IgD-negative memory B cell (primary cell): ENCODE measurements around the gene BACE1. TPM values are rescaled to one million over a fixed set of nuclear protein-coding genes. Genes with fewer than 3 reads are reported as not detected.
"Not testable (repeated sequence)": the region's sequence is repeated elsewhere in the genome, so short reads cannot be mapped to it uniquely, and the experiment has no call there.

Source experiments
- H3K27ac Mint-ChIP-seq, 3 donors: one replicate each; pipeline ENCODE4 v1.8.0; 2020 to 2022; ENCODE audit warnings: mild to moderate bottlenecking in 3 of 3, mixed read lengths in 3 of 3, moderate library complexity in 1 of 3
- H3K27me3 Mint-ChIP-seq: one replicate; pipeline ENCODE4 v1.8.0; 2021; ENCODE audit warnings: mixed read lengths
- H3K36me3 Mint-ChIP-seq: one replicate; pipeline ENCODE4 v1.8.0; 2020; ENCODE audit warnings: mild to moderate bottlenecking, mixed read lengths
- H3K4me1 Mint-ChIP-seq, 3 donors: one replicate each; pipeline ENCODE4 v1.8.0; 2020 to 2022; ENCODE audit warnings: mixed read lengths in 3 of 3, mild to moderate bottlenecking in 1 of 3
- H3K4me3 Mint-ChIP-seq, 4 donors: one replicate each; pipeline ENCODE4 v1.8.0; 2020 to 2022; ENCODE audit warnings: mild to moderate bottlenecking in 4 of 4, mixed read lengths in 4 of 4, moderate library complexity in 3 of 4
- H3K9me3 Mint-ChIP-seq, 3 donors: one replicate each; pipeline ENCODE4 v1.8.0; 2020 to 2021; ENCODE audit warnings: mixed read lengths in 3 of 3, mild to moderate bottlenecking in 1 of 3
- polyA plus RNA-seq: library from polyadenylated mRNA; unstranded; fragments of 300-500 nt; fragmentation: Illumina TruSeq; gene quantifications from one replicate; pipeline ENCODE4 v1.2.3, GENCODE V29; 2021

The BACE1 gene
- not detected for polyA plus RNA-seq

- H3K27ac Mint-ChIP-seq: no peak within 1 kb of the TSS
- peaks cover 29% of the 10 kb centered on the region for H3K27me3 Mint-ChIP-seq
- peaks cover 0 to 2% (median 0%) of the 10 kb centered on the region in 3 donors for H3K9me3 Mint-ChIP-seq
- H3K4me3 Mint-ChIP-seq: peak within 1 kb of the TSS; percentile 36 to 84 (median 74)
- peaks cover 1% of the 10 kb centered on the region for H3K36me3 Mint-ChIP-seq
- peaks cover 4 to 6% (median 5%) of the 10 kb centered on the region in 3 donors for H3K4me1 Mint-ChIP-seq
Measured at GRCh38 chr11:117316197-117316961, at the start of gene BACE1. Gene BACE1, minus strand, starts transcription at chr11:117316256. Its CDS starts 461 bp downstream, at chr11:117315795.

GRCh38 chr11:117361432-117361831, 45.4 kb upstream of the BACE1 start:
- Mint-ChIP-seq H3K27ac (no peak overlapping the region), H3K9me3 (peaks cover 0 to 2% (median 0%) of the 10 kb centered on the region in 3 donors), H3K36me3 (peaks cover 16% of the 10 kb centered on the region), H3K4me1 (no peaks in the 10 kb centered on the region), H3K4me3 (no peak overlapping the region), H3K27me3 (no peaks in the 10 kb centered on the region)

GRCh38 chr11:117356126-117356890, 40.3 kb upstream of the BACE1 start:
- no peak overlapping the region for H3K27ac Mint-ChIP-seq
- peaks cover 0 to 1% (median 0%) of the 10 kb centered on the region in 3 donors for H3K4me1 Mint-ChIP-seq
- H3K9me3 Mint-ChIP-seq: no peaks in the 10 kb centered on the region
- no peaks in the 10 kb centered on the region for H3K27me3 Mint-ChIP-seq
- H3K36me3 Mint-ChIP-seq: peaks cover 10% of the 10 kb centered on the region
- no peak overlapping the region for H3K4me3 Mint-ChIP-seq

- Mint-ChIP-seq H3K27ac (no peak overlapping the region), H3K4me1 (peaks cover 0 to 6% (median 4%) of the 10 kb centered on the region in 3 donors), H3K9me3 (no peaks in the 10 kb centered on the region), H3K27me3 (no peaks in the 10 kb centered on the region), H3K36me3 (peaks cover 9% of the 10 kb centered on the region), H3K4me3 (no peak overlapping the region)
Measured at GRCh38 chr11:117354550-117354949, 38.5 kb upstream of the BACE1 start.

GRCh38 chr11:117345039-117345438, 29.0 kb upstream of the BACE1 start:
- no peaks in the 10 kb centered on the region for H3K27me3 Mint-ChIP-seq
- H3K9me3 Mint-ChIP-seq: no peaks in the 10 kb centered on the region
- H3K27ac Mint-ChIP-seq: no peak overlapping the region
- H3K4me1 Mint-ChIP-seq: no peaks in the 10 kb centered on the region
- no peak overlapping the region for H3K4me3 Mint-ChIP-seq
- H3K36me3 Mint-ChIP-seq: peaks cover 17% of the 10 kb centered on the region

- H3K36me3 Mint-ChIP-seq: peaks cover 15% of the 10 kb centered on the region
- H3K4me1 Mint-ChIP-seq: peaks cover 0 to 9% (median 5%) of the 10 kb centered on the region in 3 donors
- no peaks in the 10 kb centered on the region for H3K27me3 Mint-ChIP-seq
- H3K9me3 Mint-ChIP-seq: no peaks in the 10 kb centered on the region
- no peak overlapping the region for H3K27ac Mint-ChIP-seq
- H3K4me3 Mint-ChIP-seq: no peak overlapping the region
Measured at GRCh38 chr11:117337076-117337475, 21.0 kb upstream of the BACE1 start.

GRCh38 chr11:117335399-117335798, 19.3 kb upstream of the BACE1 start:
- Mint-ChIP-seq H3K27me3 (no peaks in the 10 kb centered on the region), H3K36me3 (peaks cover 15% of the 10 kb centered on the region), H3K4me1 (peaks cover 0 to 12% (median 8%) of the 10 kb centered on the region in 3 donors), H3K9me3 (no peaks in the 10 kb centered on the region), H3K4me3 (no peak overlapping the region), H3K27ac (no peak overlapping the region)

GRCh38 chr11:117334896-117335295, 18.8 kb upstream of the BACE1 start:
- no peaks in the 10 kb centered on the region for H3K27me3 Mint-ChIP-seq
- H3K4me1 Mint-ChIP-seq: peaks cover 0 to 14% (median 11%) of the 10 kb centered on the region in 3 donors
- no peaks in the 10 kb centered on the region for H3K9me3 Mint-ChIP-seq
- H3K27ac Mint-ChIP-seq: no peak overlapping the region
- no peak overlapping the region for H3K4me3 Mint-ChIP-seq
- peaks cover 11% of the 10 kb centered on the region for H3K36me3 Mint-ChIP-seq

GRCh38 chr11:117333917-117334316, 17.9 kb upstream of the BACE1 start:
- peak overlapping the region in 1 of 3 donors; percentile 0 for H3K27ac Mint-ChIP-seq
- H3K4me3 Mint-ChIP-seq: no peak overlapping the region
- peaks cover 8% of the 10 kb centered on the region for H3K36me3 Mint-ChIP-seq
- H3K4me1 Mint-ChIP-seq: peaks cover 0 to 15% (median 13%) of the 10 kb centered on the region in 3 donors
- no peaks in the 10 kb centered on the region for H3K9me3 Mint-ChIP-seq
- H3K27me3 Mint-ChIP-seq: no peaks in the 10 kb centered on the region

GRCh38 chr11:117332843-117333242, 16.8 kb upstream of the BACE1 start:
- Mint-ChIP-seq H3K36me3 (peaks cover 8% of the 10 kb centered on the region), H3K27ac (no peak overlapping the region)

GRCh38 chr11:117328375-117329010, 12.4 kb upstream of the BACE1 start:
- Mint-ChIP-seq H3K4me3 (no peak overlapping the region), H3K9me3 (no peaks in the 10 kb centered on the region), H3K4me1 (peaks cover 0 to 11% (median 7%) of the 10 kb centered on the region in 3 donors), H3K36me3 (peaks cover 3% of the 10 kb centered on the region), H3K27me3 (no peaks in the 10 kb centered on the region), H3K27ac (no peak overlapping the region)

More at GRCh38 chr11:117332843-117333242, 16.8 kb upstream of the BACE1 start:
- Mint-ChIP-seq H3K4me3 (no peak overlapping the region), H3K9me3 (no peaks in the 10 kb centered on the region), H3K27me3 (no peaks in the 10 kb centered on the region), H3K4me1 (peaks cover 0 to 14% (median 11%) of the 10 kb centered on the region in 3 donors)

- no peaks in the 10 kb centered on the region for H3K9me3 Mint-ChIP-seq
- H3K36me3 Mint-ChIP-seq: peaks cover 3% of the 10 kb centered on the region
- peak within 1 kb of the TSS in 1 of 3 donors; percentile 52 for H3K27ac Mint-ChIP-seq
- H3K4me3 Mint-ChIP-seq: peak within 1 kb of the TSS in 2 of 4 donors; percentile 51
- H3K4me1 Mint-ChIP-seq: peaks cover 0 to 7% (median 6%) of the 10 kb centered on the region in 3 donors
- H3K27me3 Mint-ChIP-seq: peaks cover 2% of the 10 kb centered on the region
Measured at GRCh38 chr11:117327567-117328374, 11.7 kb upstream of the BACE1 start, which contains the start of gene CEP164. Gene CEP164, plus strand, starts transcription at chr11:117327854. Its CDS starts 10,733 bp downstream, at chr11:117338587.

GRCh38 chr11:117327255-117327566, 11.2 kb upstream of the BACE1 start:
- H3K27ac Mint-ChIP-seq: not testable (repeated sequence)

GRCh38 chr11:117319214-117319840, 3.3 kb upstream of the BACE1 start:
- Mint-ChIP-seq H3K9me3 (peaks cover 0 to 2% (median 0%) of the 10 kb centered on the region in 3 donors), H3K36me3 (peaks cover 1% of the 10 kb centered on the region), H3K4me3 (no peak overlapping the region), H3K4me1 (peaks cover 3 to 6% (median 5%) of the 10 kb centered on the region in 3 donors), H3K27ac (no peak overlapping the region), H3K27me3 (peaks cover 17% of the 10 kb centered on the region)

More at GRCh38 chr11:117327255-117327566, 11.2 kb upstream of the BACE1 start:
- peak overlapping the region in 1 of 4 donors; percentile 51 for H3K4me3 Mint-ChIP-seq
- not testable (repeated sequence) for H3K36me3 Mint-ChIP-seq, H3K9me3 Mint-ChIP-seq, H3K27me3 Mint-ChIP-seq, H3K4me1 Mint-ChIP-seq
